Tibial artery (tissue), 4 donors: ENCODE data around the gene CPN2.

ENCODE experiments used
- DNase-seq, 2 donors: peaks; one replicate each; pipeline ENCODE4 v3.0.0-alpha.2; 2019
- H3K27ac ChIP-seq, 2 donors: fragments of 200-600 bp; sonication (generic) in 1 of 2; 1 replicate in 1 of 2; 2 replicates in 1 of 2; pipeline ENCODE4 v1.5.1; 2018 to 2019; ENCODE audit warnings: mild to moderate bottlenecking in 1 of 2
- H3K27me3 ChIP-seq, 2 donors: fragments of 200-600 bp; sonication (generic) in 1 of 2; one replicate each; pipeline versions ENCODE4 v1.5.1 to v1.6.0; 2016 to 2019
- H3K36me3 ChIP-seq, 3 donors: fragments of 200-600 bp; sonication (generic) in 2 of 3; one replicate each; pipeline ENCODE4 v1.5.1; 2016 to 2019; ENCODE audit warnings: mild to moderate bottlenecking in 2 of 3
- H3K4me1 ChIP-seq, 4 donors: fragments of 200-600 bp; sonication (generic) in 2 of 4; 1 replicate in 3 of 4; 2 replicates in 1 of 4; pipeline ENCODE4 v1.5.1; 2016 to 2019
- H3K4me3 ChIP-seq, 2 donors: fragments of 200-600 bp; sonication (generic) in 1 of 2; 1 replicate in 1 of 2; 2 replicates in 1 of 2; pipeline ENCODE4 v1.5.1; 2018 to 2019; ENCODE audit warnings: mild to moderate bottlenecking in 2 of 2
- H3K9me3 ChIP-seq, 3 donors: fragments of 200-600 bp; sonication (generic) in 1 of 3; one replicate each; pipeline ENCODE4 v1.5.1; 2016 to 2019
- intact Hi-C: fragments of 100-400 bp; cut with DNase I; formaldehyde crosslinking; loops from one replicate; pipeline ENCODE4 v1.15.0; 2023; ENCODE audit warnings: low total_unique reads
- TF ChIP-seq, protein P1 (sequence below), 2 experiments: fragments of 200-600 bp in 1 of 2; fragments of 450-650 bp in 1 of 2; IDR thresholded peaks; one replicate each; pipeline ENCODE4 v1.5.1; 2017 to 2019; ENCODE audit warnings: antibody characterized with exemption in 2 of 2, mild to moderate bottlenecking in 1 of 2, moderate library complexity in 1 of 2

Gene CPN2, protein sequence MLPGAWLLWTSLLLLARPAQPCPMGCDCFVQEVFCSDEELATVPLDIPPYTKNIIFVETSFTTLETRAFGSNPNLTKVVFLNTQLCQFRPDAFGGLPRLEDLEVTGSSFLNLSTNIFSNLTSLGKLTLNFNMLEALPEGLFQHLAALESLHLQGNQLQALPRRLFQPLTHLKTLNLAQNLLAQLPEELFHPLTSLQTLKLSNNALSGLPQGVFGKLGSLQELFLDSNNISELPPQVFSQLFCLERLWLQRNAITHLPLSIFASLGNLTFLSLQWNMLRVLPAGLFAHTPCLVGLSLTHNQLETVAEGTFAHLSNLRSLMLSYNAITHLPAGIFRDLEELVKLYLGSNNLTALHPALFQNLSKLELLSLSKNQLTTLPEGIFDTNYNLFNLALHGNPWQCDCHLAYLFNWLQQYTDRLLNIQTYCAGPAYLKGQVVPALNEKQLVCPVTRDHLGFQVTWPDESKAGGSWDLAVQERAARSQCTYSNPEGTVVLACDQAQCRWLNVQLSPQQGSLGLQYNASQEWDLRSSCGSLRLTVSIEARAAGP

DNA sequence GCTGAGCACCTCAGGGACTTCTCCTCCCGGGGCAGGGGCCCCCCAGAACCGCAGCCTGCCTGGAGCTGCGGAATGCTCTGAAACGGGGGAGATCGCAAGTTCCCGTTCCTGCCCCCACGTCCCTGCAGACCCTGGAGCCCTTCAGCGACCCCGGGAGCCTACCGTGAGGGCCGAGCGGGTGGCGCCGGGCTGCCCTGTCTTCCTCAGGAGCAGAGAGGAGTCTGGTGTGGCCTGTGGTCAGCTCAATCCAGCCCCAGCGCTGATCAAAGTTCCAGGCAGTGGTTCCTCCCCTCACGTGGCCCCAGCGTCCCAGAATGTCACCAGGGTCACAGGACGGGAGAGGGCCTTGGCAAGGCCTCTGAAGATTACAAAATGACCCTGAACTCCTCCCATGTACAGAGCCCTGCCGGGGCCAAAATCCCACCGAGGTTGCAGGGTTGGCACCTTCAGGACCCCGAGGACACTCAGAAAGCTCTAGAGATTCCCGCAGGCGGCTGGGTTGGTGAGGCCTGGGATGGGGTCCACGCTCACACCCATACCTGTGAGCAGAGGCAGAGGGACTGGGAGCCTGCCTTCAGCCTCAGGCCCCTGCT, at the start of gene CPN2:
CPN2 (minus strand) TSS at position 249 of the 593 bp plus-strand sequence. CDS start 8,626 bp downstream, outside the sequence.
- TF ChIP-seq, protein P1, sequence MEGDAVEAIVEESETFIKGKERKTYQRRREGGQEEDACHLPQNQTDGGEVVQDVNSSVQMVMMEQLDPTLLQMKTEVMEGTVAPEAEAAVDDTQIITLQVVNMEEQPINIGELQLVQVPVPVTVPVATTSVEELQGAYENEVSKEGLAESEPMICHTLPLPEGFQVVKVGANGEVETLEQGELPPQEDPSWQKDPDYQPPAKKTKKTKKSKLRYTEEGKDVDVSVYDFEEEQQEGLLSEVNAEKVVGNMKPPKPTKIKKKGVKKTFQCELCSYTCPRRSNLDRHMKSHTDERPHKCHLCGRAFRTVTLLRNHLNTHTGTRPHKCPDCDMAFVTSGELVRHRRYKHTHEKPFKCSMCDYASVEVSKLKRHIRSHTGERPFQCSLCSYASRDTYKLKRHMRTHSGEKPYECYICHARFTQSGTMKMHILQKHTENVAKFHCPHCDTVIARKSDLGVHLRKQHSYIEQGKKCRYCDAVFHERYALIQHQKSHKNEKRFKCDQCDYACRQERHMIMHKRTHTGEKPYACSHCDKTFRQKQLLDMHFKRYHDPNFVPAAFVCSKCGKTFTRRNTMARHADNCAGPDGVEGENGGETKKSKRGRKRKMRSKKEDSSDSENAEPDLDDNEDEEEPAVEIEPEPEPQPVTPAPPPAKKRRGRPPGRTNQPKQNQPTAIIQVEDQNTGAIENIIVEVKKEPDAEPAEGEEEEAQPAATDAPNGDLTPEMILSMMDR (IDR thresholded peaks at IDR 0.05), result no peak
- Histone ChIP-seq H3K4me1 (no peaks in the 10 kb centered on the region), H3K27ac (no peak within 1 kb of the TSS), H3K27me3 (peaks cover 0 to 8% of the 10 kb centered on the region in 2 donors), H3K9me3 (no peaks in the 10 kb centered on the region), H3K36me3 (no peaks in the 10 kb centered on the region), H3K4me3 (no peak within 1 kb of the TSS)
- intact Hi-C loops, result no loop called here
- DNase-seq, result no peak

DNA sequence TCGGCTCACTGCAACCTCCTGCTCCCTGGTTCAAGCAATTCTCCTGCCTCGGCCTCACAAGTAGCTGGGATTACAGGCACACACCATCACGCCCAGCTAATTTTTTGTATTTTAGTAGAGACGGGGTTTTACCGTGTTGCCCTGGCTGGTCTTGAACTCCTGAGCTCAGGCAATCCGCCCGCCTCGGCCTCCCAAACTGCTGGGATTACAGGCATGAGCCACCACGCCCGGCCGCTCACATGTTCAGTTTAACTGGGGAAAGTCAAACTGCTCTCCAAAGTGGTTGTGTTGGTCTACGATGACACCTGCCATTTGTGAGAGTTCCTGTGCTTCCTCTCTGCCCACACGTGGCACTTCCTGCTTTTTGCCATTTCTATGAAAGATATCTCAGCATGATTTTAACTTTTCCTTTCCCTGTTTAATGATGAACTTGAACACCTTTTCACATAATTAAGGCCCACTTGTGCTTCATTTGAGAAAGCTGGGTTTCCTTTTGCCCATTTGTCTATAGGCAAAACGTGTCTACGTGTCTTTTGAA, 48.8 kb upstream of the CPN2 start:
- Histone ChIP-seq H3K36me3 (peaks cover 0 to 6% (median 0%) of the 10 kb centered on the region in 3 donors), H3K9me3 (no peaks in the 10 kb centered on the region), H3K4me1 (peaks cover 0 to 22% (median 17%) of the 10 kb centered on the region in 4 donors), H3K27ac (no peak overlapping the region), H3K4me3 (no peak overlapping the region), H3K27me3 (peaks cover 0 to 23% of the 10 kb centered on the region in 2 donors)
- TF ChIP-seq, protein P1 (IDR thresholded peaks at IDR 0.05), result no peak
- intact Hi-C loops, result loop anchor here (10.0 kb wide), 1 partner anchor 65 kb away; no protein-coding TSS in a partner anchor
- peak in 1 of 2 donors; percentile 60 for DNase-seq

- no peak within 1 kb of the TSS for H3K27ac ChIP-seq
- H3K27me3 ChIP-seq, result peaks cover 0 to 23% of the 10 kb centered on the region in 2 donors
- H3K36me3 ChIP-seq, result peaks cover 0 to 6% (median 0%) of the 10 kb centered on the region in 3 donors
- H3K4me1 ChIP-seq, result peaks cover 0 to 22% (median 17%) of the 10 kb centered on the region in 4 donors
- intact Hi-C loops, result no loop called here
- DNase-seq, result no peak
- TF ChIP-seq, protein P1 (IDR thresholded peaks at IDR 0.05), result no peak
- peak within 1 kb of the TSS in 1 of 2 donors; percentile 34 for H3K4me3 ChIP-seq
- H3K9me3 ChIP-seq, result no peaks in the 10 kb centered on the region
These were observed 48.0 kb upstream of the CPN2 start, which contains the start of gene GP5 for GRCh38 chr3:194399166-194399565. TSS of gene GP5 (minus strand) at chr3:194399266. CDS start at chr3:194398282, 984 bp downstream.

GRCh38 chr3:194397757-194398312, 46.7 kb upstream of the CPN2 start:
- TF ChIP-seq, protein P1 (IDR thresholded peaks at IDR 0.05), result no peak
- H3K27ac ChIP-seq, result no peak overlapping the region
- DNase-seq, result peak in 1 of 2 donors; percentile 61
- peaks cover 0 to 23% of the 10 kb centered on the region in 2 donors for H3K27me3 ChIP-seq
- H3K9me3 ChIP-seq, result no peaks in the 10 kb centered on the region
- peaks cover 0 to 22% (median 17%) of the 10 kb centered on the region in 4 donors for H3K4me1 ChIP-seq
- H3K4me3 ChIP-seq, result peak overlapping the region in 1 of 2 donors; percentile 34
- peaks cover 0 to 3% (median 0%) of the 10 kb centered on the region in 3 donors for H3K36me3 ChIP-seq
- intact Hi-C loops, result no loop called here
